ENCODE results near the gene DCAF7.

DNA sequence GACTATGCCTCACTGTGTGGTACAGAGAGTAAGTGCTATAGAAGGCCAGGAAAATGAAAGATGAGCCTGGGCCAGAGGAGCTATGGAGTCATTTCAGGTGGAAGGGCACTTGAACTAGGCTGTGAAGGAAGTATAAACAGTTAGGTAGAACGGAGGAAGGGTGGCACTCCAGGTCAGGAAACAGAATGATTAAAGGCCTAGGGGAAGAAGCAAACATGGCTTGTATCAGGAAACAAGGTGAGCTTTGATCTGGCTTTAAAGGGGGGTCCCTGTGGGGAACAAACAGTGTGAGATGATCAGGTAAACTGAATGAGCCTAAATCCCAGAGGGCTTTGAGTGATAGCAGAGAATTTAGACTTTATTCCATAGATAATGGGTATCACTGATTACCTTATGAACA, 88.8 kb downstream of the DCAF7 start:
- TF ChIP-seq, protein P1, sequence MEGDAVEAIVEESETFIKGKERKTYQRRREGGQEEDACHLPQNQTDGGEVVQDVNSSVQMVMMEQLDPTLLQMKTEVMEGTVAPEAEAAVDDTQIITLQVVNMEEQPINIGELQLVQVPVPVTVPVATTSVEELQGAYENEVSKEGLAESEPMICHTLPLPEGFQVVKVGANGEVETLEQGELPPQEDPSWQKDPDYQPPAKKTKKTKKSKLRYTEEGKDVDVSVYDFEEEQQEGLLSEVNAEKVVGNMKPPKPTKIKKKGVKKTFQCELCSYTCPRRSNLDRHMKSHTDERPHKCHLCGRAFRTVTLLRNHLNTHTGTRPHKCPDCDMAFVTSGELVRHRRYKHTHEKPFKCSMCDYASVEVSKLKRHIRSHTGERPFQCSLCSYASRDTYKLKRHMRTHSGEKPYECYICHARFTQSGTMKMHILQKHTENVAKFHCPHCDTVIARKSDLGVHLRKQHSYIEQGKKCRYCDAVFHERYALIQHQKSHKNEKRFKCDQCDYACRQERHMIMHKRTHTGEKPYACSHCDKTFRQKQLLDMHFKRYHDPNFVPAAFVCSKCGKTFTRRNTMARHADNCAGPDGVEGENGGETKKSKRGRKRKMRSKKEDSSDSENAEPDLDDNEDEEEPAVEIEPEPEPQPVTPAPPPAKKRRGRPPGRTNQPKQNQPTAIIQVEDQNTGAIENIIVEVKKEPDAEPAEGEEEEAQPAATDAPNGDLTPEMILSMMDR (conservative IDR thresholded peaks at IDR 0.05; ENCODE audit: low read depth, low read length), result no peak
- TF ChIP-seq RFX5 (IDR thresholded peaks at IDR 0.05; ENCODE audit: low read depth, low read length), result no peak
- TF ChIP-seq, protein P2, sequence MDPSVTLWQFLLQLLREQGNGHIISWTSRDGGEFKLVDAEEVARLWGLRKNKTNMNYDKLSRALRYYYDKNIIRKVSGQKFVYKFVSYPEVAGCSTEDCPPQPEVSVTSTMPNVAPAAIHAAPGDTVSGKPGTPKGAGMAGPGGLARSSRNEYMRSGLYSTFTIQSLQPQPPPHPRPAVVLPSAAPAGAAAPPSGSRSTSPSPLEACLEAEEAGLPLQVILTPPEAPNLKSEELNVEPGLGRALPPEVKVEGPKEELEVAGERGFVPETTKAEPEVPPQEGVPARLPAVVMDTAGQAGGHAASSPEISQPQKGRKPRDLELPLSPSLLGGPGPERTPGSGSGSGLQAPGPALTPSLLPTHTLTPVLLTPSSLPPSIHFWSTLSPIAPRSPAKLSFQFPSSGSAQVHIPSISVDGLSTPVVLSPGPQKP (IDR thresholded peaks at IDR 0.05; ENCODE audit: borderline replicate concordance, low read depth, low read length), result no peak
- no peak for TF ChIP-seq SMC3 (IDR thresholded peaks at IDR 0.05; ENCODE audit: low read depth, low read length)
- TF ChIP-seq RCOR1 (IDR thresholded peaks at IDR 0.05; ENCODE audit: insufficient replicate concordance, low read length), result no peak
- TF ChIP-seq POLR2A (IDR thresholded peaks at IDR 0.05; ENCODE audit: low read depth, low read length), result no peak
- no peak for TF ChIP-seq MXI1 (IDR thresholded peaks at IDR 0.05; ENCODE audit: borderline replicate concordance, low read depth, low read length)
- no peak for TF ChIP-seq MAZ (IDR thresholded peaks at IDR 0.05; ENCODE audit: borderline replicate concordance, low read depth, low read length)

All from IMR-90 (cell line).